Erythroblast (primary cell): Measurements from ENCODE around the gene FBXO31.

Experiments used
- GATA1 ChIP-seq: IDR thresholded peaks from 2 replicates; pipeline ENCODE4 v1.6.1; 2011; ENCODE audit warnings: low read depth, mild to moderate bottlenecking, control low read depth, low read length, moderate library complexity
- POLR2A ChIP-seq: IDR thresholded peaks from 2 replicates; pipeline ENCODE4 v1.6.1; 2011; ENCODE audit warnings: mild to moderate bottlenecking, low read length

DNA sequence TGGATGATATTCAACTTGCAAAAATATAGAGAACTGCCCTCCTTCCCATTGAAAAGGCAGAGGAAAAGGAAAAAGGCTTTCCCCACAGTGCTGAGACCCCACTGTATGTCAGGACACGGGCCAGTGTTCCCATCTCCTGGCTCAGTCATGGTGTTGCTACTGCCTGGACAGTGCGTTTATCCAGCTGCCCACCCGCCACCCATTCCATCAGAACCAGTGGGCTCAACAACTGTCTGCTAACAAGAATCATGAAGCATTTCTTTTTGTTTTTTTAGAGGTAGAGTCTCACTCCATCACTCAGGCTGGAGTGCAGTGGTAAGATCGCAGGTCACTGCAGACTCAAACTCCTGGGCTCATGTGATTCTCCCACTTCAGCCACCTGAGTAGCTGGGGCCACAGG is 11.3 kb downstream of the FBXO31 start:
- no peak for TF ChIP-seq POLR2A
- TF ChIP-seq GATA1, result no peak
